HEK293T (cell line): ENCODE data around the gene SLC34A1.

Experiments used
- CTCF ChIA-PET: fragments of 350-600 bp; formaldehyde crosslinking; extraction: SDS; loops from one replicate; lab custom pipeline; 2021; ENCODE audit warnings: antibody characterized with exemption, inconsistent platforms; lab: Yijun Ruan, JAX
- POLR2A ChIA-PET: fragments of 350-600 bp; formaldehyde crosslinking; extraction: SDS; loops from one replicate; lab custom pipeline; 2020; ENCODE audit warnings: antibody characterized with exemption, inconsistent platforms; lab: Yijun Ruan, JAX
- DNase-seq: peaks from one replicate; pipeline ENCODE4 v3.0.0; 2012; ENCODE audit warnings: mixed read lengths; ENCODE audit errors: extremely low spot score
- ARNT ChIP-seq: fragments of 450-650 bp; IDR thresholded peaks from 2 replicates; pipeline ENCODE4 v1.6.1; 2017; ENCODE audit warnings: mild to moderate bottlenecking
- BHLHE40 ChIP-seq: fragments of 450-650 bp; IDR thresholded peaks from 2 replicates; pipeline ENCODE4 v1.6.1; 2016; ENCODE audit warnings: mild to moderate bottlenecking, moderate library complexity, borderline replicate concordance
- CTBP1 ChIP-seq: fragments of 450-650 bp; IDR thresholded peaks from 2 replicates; pipeline ENCODE4 v1.6.1; 2016; ENCODE audit warnings: borderline replicate concordance
- ELF4 ChIP-seq: fragments of 450-650 bp; IDR thresholded peaks from 2 replicates; pipeline ENCODE4 v1.6.1; 2017; ENCODE audit warnings: antibody characterized with exemption
- FOXA1 ChIP-seq: fragments of 450-650 bp; IDR thresholded peaks from 2 replicates; pipeline ENCODE4 v1.6.1; 2016; ENCODE audit warnings: mild to moderate bottlenecking
- FOXK2 ChIP-seq: fragments of 450-650 bp; IDR thresholded peaks from 2 replicates; pipeline ENCODE4 v1.6.1; 2016; ENCODE audit warnings: mild to moderate bottlenecking
- FOXM1 ChIP-seq: fragments of 450-650 bp; IDR thresholded peaks from 2 replicates; pipeline ENCODE4 v1.6.1; 2017; ENCODE audit warnings: mild to moderate bottlenecking, borderline replicate concordance
- HDGF ChIP-seq: fragments of 450-650 bp; IDR thresholded peaks from 2 replicates; pipeline ENCODE4 v1.6.1; 2017; ENCODE audit warnings: antibody characterized with exemption, borderline replicate concordance
- L3MBTL2 ChIP-seq: fragments of 450-650 bp; conservative IDR thresholded peaks from 2 replicates; pipeline ENCODE4 v1.6.1; 2016; ENCODE audit warnings: mild to moderate bottlenecking
- LEF1 ChIP-seq: fragments of 450-650 bp; IDR thresholded peaks from 2 replicates; pipeline ENCODE4 v1.6.1; 2017; ENCODE audit warnings: mild to moderate bottlenecking, borderline replicate concordance
- NFRKB ChIP-seq: fragments of 450-650 bp; IDR thresholded peaks from 2 replicates; pipeline ENCODE4 v1.6.1; 2016; ENCODE audit warnings: mild to moderate bottlenecking, moderate library complexity
- PKNOX1 ChIP-seq: fragments of 450-650 bp; IDR thresholded peaks from 2 replicates; pipeline ENCODE4 v1.6.1; 2016
- SP1 ChIP-seq: fragments of 450-650 bp; IDR thresholded peaks from 2 replicates; pipeline ENCODE4 v1.6.1; 2017
- SUZ12 ChIP-seq: fragments of 450-650 bp; IDR thresholded peaks from 2 replicates; pipeline ENCODE4 v1.6.1; 2016; ENCODE audit warnings: mild to moderate bottlenecking
- TARDBP ChIP-seq: fragments of 450-650 bp; IDR thresholded peaks from 2 replicates; pipeline ENCODE4 v1.6.1; 2016
- ZNF384 ChIP-seq: fragments of 450-650 bp; IDR thresholded peaks from 2 replicates; pipeline ENCODE4 v1.6.1; 2016

Gene SLC34A1

GRCh38 chr5:177399997-177400868 is 16.0 kb downstream of the SLC34A1 start, which contains the start of gene PFN3:
Gene PFN3, minus strand, starts transcription at chr5:177400661. Its CDS starts 85 bp downstream, at chr5:177400576.
- ChIA-PET POLR2A (no interaction called here), CTCF (interaction anchor here (4.4 kb wide), 1 partner anchor 10 kb away, joined by 56 read pairs; no protein-coding TSS in a partner anchor)
- no peak for TF ChIP-seq TARDBP
- TF ChIP-seq FOXA1: no peak
- TF ChIP-seq SP1: no peak
- TF ChIP-seq BHLHE40: no peak
- TF ChIP-seq PKNOX1: no peak
- TF ChIP-seq FOXM1: no peak
- TF ChIP-seq SUZ12: no peak
- no peak for TF ChIP-seq ZNF384
- no peak for TF ChIP-seq ARNT
- TF ChIP-seq CTBP1: no peak
- TF ChIP-seq HDGF: no peak
- no peak for TF ChIP-seq L3MBTL2
- no peak for TF ChIP-seq LEF1
- TF ChIP-seq NFRKB: no peak
- no peak for TF ChIP-seq ELF4
- TF ChIP-seq FOXK2: no peak
- DNase-seq: no peak

- POLR2A ChIA-PET: interaction anchor here (0.6 to 4.5 kb wide), 15 partner anchors 10 to 653 kb away, joined by 3 to 46 read pairs (median 4); partner anchors contain the start of genes GRK6 and PRR7
- TF ChIP-seq BHLHE40 (no peak), L3MBTL2 (peak; percentile 89), SP1 (no peak), FOXA1 (no peak), ARNT (no peak), CTBP1 (peak; percentile 39; the same call in 1 of the 2 replicates), FOXK2 (no peak), SUZ12 (no peak), ZNF384 (no peak), PKNOX1 (no peak), FOXM1 (no peak)
- CTCF ChIA-PET: interaction anchor here (0.7 to 5.0 kb wide), 16 partner anchors 9 to 289 kb away, joined by 3 to 56 read pairs (median 7); partner anchors contain the start of genes GRK6 and PRR7
- peak; percentile 91 for DNase-seq
These were observed 18.2 kb downstream of the SLC34A1 start for GRCh38 chr5:177402271-177403043.

GRCh38 chr5:177403102-177403791 is 19.0 kb downstream of the SLC34A1 start:
- ChIA-PET CTCF (interaction anchor here (0.6 to 5.0 kb wide), 21 partner anchors 10 to 290 kb away, joined by 3 to 56 read pairs (median 7); partner anchors contain the start of genes GRK6 and PRR7), POLR2A (interaction anchor here (0.8 to 4.5 kb wide), 17 partner anchors 10 to 713 kb away, joined by 3 to 46 read pairs (median 5); partner anchors contain the start of genes GRK6 and PRR7)
- no peak for TF ChIP-seq SP1
- TF ChIP-seq LEF1: no peak
- TF ChIP-seq L3MBTL2: peak; percentile 44; the same call in 1 of the 2 replicates
- no peak for TF ChIP-seq TARDBP
- no peak for TF ChIP-seq HDGF
- no peak for TF ChIP-seq FOXK2
- DNase-seq: peak; percentile 51

GRCh38 chr5:177403792-177404640 is 19.8 kb downstream of the SLC34A1 start:
- peak; percentile 86 for DNase-seq
- POLR2A ChIA-PET: interaction anchor here (0.8 to 4.5 kb wide), 18 partner anchors 12 to 712 kb away, joined by 3 to 46 read pairs (median 4); partner anchors contain the start of genes GRK6 and PRR7
- CTCF ChIA-PET: interaction anchor here (0.7 to 5.0 kb wide), 19 partner anchors 9 to 97 kb away, joined by 3 to 56 read pairs (median 7); partner anchors contain the start of genes GRK6 and PRR7
- TF ChIP-seq FOXM1: no peak
- peak; percentile 67 for TF ChIP-seq L3MBTL2
- TF ChIP-seq SUZ12: no peak

GRCh38 chr5:177404641-177405179 is 20.5 kb downstream of the SLC34A1 start:
- ChIA-PET POLR2A (interaction anchor here (0.6 to 4.5 kb wide), 15 partner anchors 12 to 92 kb away, joined by 3 to 46 read pairs (median 5); partner anchors contain the start of gene GRK6), CTCF (interaction anchor here (0.6 to 5.0 kb wide), 17 partner anchors 9 to 96 kb away, joined by 3 to 56 read pairs (median 7); partner anchors contain the start of genes GRK6 and PRR7)
- DNase-seq: no peak

More at GRCh38 chr5:177404641-177405179, 20.5 kb downstream of the SLC34A1 start:
- no peak for TF ChIP-seq BHLHE40
- TF ChIP-seq ELF4: no peak
- TF ChIP-seq PKNOX1: no peak
- TF ChIP-seq FOXM1: no peak
- TF ChIP-seq SUZ12: no peak
- no peak for TF ChIP-seq NFRKB
- no peak for TF ChIP-seq ZNF384
- TF ChIP-seq HDGF: no peak
